Heart left ventricle (tissue), 13 donors: ENCODE results near the gene LDLRAD2.

Experiments
- CTCF ChIP-seq, 12 donors: fragments of 200-600 bp; sonication (generic) in 4 of 12; IDR thresholded peaks; one replicate each; pipeline versions ENCODE4 v1.5.0 to v1.8.0; 2018 to 2022; ENCODE audit warnings: antibody characterized with exemption in 12 of 12, mild to moderate bottlenecking in 5 of 12
- POLR2A ChIP-seq, 2 donors: fragments of 450-650 bp; IDR thresholded peaks; one replicate each; pipeline ENCODE4 v1.6.1; 2017; ENCODE audit warnings: antibody characterized with exemption in 2 of 2, mild to moderate bottlenecking in 2 of 2, moderate library complexity in 2 of 2
- donor health status: ischemic (EF 13 %, LVEDD 7.1; RV severe dilation, severe dysfunction).
- donor health status: DM: no; HTN: yes; CAD: no.
- donor health status: DM: no; HTN: no; CAD: no.
- donor health status: ischemic (EF 25% LVEDD 6.9; RV normal size, moderate dysfunction).
- donor health status: ischemic (EF 25% LVEDD 5.7; RV mildly dilated, moderate dysfunction).
- donor health status: ischemic (EF 35%, LVEDD 5.7; RV mildly dilated, moderate dysfunction).
- donor health status: nonischemic (EF 11% LVEDD 7.7; RV severe dilation, severe dysfunction).
- donor health status: DM: yes; HTN: yes; CAD: no.
- donor health status: PGD.
- donor health status: ischemic (EF 29% LVEDD 5.4; RV normal size, mild dysfunction).
- donor health status: nonischemic (EF 23%, LVEDD 6.1; RV moderate dilation, normal function).

GRCh38 chr1:21801100-21801499, 11.0 kb upstream of the LDLRAD2 start:
- TF ChIP-seq CTCF (IDR thresholded peaks at IDR 0.05) (no peak), POLR2A (IDR thresholded peaks at IDR 0.05) (no peak)
